ENCODE data around the gene ADAMTSL1.

DNA sequence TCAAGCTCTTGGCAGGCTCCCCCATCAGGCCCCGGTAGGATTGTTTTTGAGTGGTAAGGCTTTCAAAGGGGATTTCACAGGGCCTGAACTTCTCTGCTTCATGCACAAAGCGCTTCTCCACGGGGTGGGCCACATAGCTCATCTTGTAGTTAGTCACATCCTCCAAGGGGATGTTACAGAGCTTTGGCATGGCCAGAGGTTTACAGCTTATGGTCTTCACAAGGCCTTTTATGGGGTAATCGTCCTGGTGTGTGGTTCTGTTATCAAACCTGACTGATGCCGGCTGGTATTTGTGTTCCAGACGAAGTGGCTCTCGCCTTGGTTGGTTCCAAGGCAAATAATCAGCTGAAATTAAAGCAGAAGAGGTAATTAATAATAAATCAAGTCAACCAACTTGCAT lies 454.8 kb downstream of the ADAMTSL1 start:
- TF ChIP-seq ZNF184 (tag by site-specific recombination; IDR thresholded peaks at IDR 0.05) (no peak), ZNF610 (tag by site-specific recombination; IDR thresholded peaks at IDR 0.05; ENCODE audit: borderline replicate concordance) (no peak), CTCF (tag by site-specific recombination; IDR thresholded peaks at IDR 0.05) (no peak), PRDM10 (tag by site-specific recombination; IDR thresholded peaks at IDR 0.05) (no peak), ZNF704 (tag by site-specific recombination; IDR thresholded peaks at IDR 0.05) (no peak), ZNF24 (tag by site-specific recombination; IDR thresholded peaks at IDR 0.05) (no peak), ZNF624 (tag by site-specific recombination; IDR thresholded peaks at IDR 0.05) (no peak), MEIS1 (CRISPR knock-in tag; IDR thresholded peaks at IDR 0.05; ENCODE audit: borderline replicate concordance) (no peak), ZNF558 (tag by site-specific recombination; IDR thresholded peaks at IDR 0.05) (no peak), HOXA7 (CRISPR knock-in tag; IDR thresholded peaks at IDR 0.05; ENCODE audit: borderline replicate concordance) (no peak)
- TF ChIP-seq, protein P1, sequence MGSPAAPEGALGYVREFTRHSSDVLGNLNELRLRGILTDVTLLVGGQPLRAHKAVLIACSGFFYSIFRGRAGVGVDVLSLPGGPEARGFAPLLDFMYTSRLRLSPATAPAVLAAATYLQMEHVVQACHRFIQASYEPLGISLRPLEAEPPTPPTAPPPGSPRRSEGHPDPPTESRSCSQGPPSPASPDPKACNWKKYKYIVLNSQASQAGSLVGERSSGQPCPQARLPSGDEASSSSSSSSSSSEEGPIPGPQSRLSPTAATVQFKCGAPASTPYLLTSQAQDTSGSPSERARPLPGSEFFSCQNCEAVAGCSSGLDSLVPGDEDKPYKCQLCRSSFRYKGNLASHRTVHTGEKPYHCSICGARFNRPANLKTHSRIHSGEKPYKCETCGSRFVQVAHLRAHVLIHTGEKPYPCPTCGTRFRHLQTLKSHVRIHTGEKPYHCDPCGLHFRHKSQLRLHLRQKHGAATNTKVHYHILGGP (tag by site-specific recombination; IDR thresholded peaks at IDR 0.05), result no peak
- TF ChIP-seq, protein P2, sequence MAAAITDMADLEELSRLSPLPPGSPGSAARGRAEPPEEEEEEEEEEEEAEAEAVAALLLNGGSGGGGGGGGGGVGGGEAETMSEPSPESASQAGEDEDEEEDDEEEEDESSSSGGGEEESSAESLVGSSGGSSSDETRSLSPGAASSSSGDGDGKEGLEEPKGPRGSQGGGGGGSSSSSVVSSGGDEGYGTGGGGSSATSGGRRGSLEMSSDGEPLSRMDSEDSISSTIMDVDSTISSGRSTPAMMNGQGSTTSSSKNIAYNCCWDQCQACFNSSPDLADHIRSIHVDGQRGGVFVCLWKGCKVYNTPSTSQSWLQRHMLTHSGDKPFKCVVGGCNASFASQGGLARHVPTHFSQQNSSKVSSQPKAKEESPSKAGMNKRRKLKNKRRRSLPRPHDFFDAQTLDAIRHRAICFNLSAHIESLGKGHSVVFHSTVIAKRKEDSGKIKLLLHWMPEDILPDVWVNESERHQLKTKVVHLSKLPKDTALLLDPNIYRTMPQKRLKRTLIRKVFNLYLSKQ (tag by site-specific recombination; IDR thresholded peaks at IDR 0.05; ENCODE audit: borderline replicate concordance), result no peak
- TF ChIP-seq, protein P3, sequence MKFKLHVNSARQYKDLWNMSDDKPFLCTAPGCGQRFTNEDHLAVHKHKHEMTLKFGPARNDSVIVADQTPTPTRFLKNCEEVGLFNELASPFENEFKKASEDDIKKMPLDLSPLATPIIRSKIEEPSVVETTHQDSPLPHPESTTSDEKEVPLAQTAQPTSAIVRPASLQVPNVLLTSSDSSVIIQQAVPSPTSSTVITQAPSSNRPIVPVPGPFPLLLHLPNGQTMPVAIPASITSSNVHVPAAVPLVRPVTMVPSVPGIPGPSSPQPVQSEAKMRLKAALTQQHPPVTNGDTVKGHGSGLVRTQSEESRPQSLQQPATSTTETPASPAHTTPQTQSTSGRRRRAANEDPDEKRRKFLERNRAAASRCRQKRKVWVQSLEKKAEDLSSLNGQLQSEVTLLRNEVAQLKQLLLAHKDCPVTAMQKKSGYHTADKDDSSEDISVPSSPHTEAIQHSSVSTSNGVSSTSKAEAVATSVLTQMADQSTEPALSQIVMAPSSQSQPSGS (tag by site-specific recombination; IDR thresholded peaks at IDR 0.05; ENCODE audit: low read depth), result no peak
